Fibroblast of skin of back (primary cell): ENCODE data around the gene TPSD1.
"Not testable (repeated sequence)": the region's sequence is repeated elsewhere in the genome, so short reads cannot be mapped to it uniquely, and the experiment has no call there.

Experiments used
- DNase-seq: peaks from one replicate; pipeline ENCODE4 v3.0.0-alpha.2; 2013

Gene TPSD1

GRCh38 chr16:1241081-1241480 lies 14.8 kb upstream of the TPSD1 start:
- DNase-seq = not testable (repeated sequence)

DNA sequence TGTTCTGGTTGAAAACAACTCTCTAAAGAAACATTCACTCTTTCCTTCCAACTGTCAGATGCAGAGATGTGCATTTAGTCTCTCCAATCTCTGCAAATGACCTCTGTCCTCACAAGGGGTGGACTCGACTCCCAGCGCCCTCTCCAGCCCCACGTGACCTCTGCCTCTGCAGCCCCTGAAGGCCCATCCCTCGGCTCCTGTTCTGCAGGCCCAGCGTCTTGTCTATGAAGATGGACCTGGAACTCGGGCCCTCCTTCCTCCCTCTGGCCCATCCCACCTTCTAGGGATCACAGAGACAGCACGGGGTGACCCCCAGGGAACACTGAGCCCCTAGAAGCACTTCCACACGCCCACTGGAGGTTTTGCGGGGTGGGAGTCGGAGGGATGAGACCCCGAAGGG lies 12.5 kb upstream of the TPSD1 start:
- not testable (repeated sequence) for DNase-seq

- DNase-seq = not testable (repeated sequence)
Observed at GRCh38 chr16:1243907-1244850, 11.7 kb upstream of the TPSD1 start.

DNA sequence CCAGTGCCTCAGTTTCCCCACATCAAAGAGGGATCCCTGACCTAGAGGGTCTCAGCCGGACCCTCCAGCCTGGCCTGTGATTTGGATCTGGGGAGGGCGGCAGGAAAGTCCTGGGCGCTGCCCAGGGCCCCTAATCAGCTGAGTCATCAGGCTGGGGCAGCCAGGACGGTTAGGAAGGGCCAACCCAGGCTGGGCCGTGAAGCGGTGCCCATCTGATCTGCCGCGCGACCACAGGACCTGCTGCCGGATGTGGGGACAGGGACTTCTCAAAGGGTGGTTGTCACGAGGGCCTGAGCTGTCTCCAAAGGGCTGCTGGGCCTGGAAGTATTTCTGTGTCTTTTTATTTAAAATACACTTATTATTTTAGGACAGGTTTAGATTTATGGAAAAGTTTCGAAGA lies 11.0 kb upstream of the TPSD1 start:
- no peak for DNase-seq

- DNase-seq = no peak
Observed at GRCh38 chr16:1245452-1246020, 10.3 kb upstream of the TPSD1 start.

- DNase-seq = not testable (repeated sequence)
Observed at GRCh38 chr16:1247903-1248537, 7.8 kb upstream of the TPSD1 start.

DNA sequence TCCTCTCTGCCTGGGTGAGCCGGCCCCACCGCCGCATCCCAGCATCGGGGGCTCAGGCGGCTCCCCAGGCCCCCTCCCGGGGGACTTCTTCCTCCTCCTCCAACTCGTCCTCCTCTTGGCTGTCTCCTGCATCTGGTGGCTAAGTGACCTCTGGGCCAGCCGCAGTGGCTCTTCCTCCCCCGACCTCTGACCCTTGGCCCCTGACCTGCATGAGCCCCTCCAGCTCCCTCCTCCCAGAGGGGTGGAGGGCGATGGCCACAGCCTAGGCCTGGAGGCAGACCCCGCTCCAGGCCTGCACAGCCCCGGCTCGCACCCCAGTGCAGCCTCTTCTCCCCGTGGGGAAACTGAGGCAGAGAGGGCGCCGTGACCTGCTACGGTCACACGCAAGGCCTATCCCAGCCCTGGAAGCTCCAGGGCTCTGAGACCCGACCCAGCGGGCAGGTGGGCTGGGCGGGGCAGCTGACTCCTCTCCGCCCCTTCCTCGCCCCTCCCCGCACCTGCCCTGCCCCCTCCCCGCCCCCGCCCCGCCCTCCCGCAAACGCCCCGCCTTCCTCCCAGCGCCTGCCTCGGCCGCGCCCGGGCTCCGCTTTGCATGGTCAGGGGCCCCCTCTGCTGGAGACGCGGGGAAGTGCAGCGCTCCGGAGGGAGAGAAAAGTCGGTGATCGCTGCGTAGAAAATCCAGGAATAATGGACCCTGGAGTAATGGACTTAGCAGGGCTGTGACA lies 6.7 kb upstream of the TPSD1 start:
- not testable (repeated sequence) for DNase-seq

DNA sequence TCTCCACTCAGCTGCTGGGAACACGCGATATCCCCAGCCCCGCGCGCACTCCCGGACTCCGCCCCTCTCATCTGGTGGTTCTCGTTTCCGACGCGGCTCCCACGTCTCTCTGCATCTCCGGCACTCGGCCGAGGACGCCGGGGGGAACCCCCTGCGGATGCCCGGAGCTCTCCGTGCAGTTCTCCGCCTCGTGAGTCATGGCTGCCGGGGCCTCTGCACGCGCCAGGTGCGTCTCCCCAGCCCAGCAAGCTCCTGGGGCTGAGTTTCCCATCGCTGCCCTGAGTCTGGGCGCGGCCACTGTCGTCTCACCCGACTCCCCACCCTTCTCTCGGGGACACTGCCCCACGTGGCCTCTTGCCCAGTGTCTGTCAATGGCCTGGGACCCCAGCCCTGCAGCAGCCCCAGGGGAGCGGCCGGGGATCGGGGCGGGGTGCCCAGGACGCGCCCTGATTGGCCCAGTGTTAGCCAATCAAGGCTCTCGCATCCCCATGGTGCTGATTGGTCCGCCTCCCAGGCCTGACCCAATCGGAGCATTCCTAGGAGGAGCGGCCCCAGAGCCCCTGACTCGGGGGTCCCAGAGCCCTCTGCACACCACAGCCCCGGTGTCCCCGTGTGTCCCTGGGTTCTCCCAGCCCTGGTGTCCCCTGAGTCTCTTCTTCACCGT lies 2.0 kb upstream of the TPSD1 start:
- not testable (repeated sequence) for DNase-seq

DNA sequence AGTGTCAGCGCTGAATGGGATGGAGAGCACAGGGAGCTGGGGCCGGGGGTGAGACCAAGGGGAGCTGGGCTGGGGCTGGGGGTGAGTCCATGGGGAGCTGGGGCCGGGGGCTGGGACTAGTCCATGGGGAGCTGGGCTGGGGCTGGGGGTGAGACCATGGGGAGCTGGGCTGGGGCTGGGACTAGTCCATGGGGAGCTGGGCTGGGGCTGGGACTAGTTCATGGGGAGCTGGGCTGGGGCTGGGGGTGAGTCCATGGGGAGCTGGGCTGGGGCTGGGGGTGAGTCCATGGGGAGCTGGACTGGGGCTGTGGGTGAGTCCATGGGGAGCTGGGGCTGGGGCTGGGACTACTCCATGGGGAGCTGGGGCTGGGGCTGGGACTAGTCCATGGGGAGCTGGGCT lies 1.0 kb upstream of the TPSD1 start:
- DNase-seq = not testable (repeated sequence)

DNA sequence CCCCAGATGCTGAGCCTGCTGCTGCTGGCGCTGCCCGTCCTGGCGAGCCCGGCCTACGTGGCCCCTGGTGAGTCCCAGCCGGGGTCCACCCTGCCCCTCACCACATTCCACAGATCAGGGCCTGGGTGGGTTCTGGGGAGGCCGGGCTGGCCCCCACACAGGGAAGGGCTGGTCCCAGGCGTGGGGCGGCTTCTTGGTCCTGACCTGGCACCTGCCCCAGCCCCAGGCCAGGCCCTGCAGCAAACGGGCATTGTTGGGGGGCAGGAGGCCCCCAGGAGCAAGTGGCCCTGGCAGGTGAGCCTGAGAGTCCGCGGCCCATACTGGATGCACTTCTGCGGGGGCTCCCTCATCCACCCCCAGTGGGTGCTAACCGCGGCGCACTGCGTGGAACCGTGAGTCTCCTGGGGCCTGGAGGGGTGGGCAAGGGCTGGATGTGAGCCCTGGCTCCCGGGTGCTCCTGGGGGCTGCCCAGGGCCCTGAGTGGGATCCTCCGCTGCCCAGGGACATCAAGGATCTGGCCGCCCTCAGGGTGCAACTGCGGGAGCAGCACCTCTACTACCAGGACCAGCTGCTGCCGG lies 516 bp downstream of the TPSD1 start:
- DNase-seq = not testable (repeated sequence)

DNA sequence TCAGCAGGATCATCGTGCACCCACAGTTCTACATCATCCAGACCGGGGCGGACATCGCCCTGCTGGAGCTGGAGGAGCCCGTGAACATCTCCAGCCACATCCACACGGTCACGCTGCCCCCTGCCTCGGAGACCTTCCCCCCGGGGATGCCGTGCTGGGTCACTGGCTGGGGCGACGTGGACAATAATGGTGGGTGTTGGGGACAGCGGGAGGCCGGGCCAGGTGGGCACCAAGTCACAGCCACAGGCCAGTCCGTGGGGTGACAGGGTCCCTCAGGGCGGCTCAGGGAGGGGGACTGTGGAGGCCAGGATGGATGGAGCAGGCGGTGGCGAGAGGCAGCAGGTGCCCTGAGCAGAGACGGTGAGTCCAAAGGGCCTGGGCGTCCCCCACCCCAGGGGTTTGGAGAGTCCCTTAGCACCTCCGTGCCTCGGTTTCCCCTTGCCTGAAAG lies 1.0 kb downstream of the TPSD1 start:
- DNase-seq = no peak

DNA sequence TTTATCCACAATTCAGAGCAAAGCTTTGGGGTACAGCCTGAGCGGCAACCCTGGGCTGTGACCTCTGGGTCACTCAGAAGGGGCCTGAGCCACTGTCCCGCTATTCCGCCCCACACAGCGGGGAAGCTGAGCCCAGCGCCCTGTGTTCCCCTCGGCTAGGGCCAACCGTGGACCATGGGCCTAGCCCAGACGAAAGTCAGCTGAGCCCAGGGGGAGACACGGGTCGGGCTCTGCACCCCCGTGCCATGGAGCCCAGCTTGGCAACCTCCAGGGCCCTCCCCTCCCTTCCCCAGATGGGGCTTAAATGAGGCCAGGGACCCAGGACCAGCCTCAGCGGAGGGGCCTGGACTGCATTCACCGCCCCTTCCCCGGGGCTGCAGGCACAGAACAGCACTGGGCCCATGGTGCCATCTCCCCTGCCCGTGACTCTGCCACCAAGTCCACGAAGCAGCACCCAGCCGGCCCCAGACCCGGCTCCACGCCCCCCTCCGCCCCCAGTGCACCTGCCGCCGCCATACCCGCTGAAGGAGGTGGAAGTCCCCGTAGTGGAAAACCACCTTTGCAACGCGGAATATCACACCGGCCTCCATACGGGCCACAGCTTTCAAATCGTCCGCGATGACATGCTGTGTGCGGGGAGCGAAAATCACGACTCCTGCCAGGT lies 1.8 kb downstream of the TPSD1 start:
- DNase-seq = no peak

DNA sequence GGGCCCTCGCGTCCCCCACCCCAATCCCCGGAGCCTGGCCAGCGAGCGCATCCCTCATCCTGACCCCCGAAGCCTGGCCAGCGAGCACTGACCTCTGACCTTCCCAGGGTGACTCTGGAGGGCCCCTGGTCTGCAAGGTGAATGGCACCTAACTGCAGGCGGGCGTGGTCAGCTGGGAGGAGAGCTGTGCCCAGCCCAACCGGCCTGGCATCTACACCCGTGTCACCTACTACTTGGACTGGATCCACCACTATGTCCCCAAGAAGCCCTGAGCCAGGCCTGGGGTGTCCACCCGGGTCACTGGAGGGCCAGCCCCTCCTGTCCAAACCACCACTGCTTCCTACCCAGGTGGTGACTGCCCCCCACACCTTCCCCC lies 2.3 kb downstream of the TPSD1 start:
- no peak for DNase-seq

GRCh38 chr16:1258906-1259759 lies 3.3 kb downstream of the TPSD1 start:
- no peak for DNase-seq

- DNase-seq = no peak
Observed at GRCh38 chr16:1259760-1260068, 3.8 kb downstream of the TPSD1 start.

DNA sequence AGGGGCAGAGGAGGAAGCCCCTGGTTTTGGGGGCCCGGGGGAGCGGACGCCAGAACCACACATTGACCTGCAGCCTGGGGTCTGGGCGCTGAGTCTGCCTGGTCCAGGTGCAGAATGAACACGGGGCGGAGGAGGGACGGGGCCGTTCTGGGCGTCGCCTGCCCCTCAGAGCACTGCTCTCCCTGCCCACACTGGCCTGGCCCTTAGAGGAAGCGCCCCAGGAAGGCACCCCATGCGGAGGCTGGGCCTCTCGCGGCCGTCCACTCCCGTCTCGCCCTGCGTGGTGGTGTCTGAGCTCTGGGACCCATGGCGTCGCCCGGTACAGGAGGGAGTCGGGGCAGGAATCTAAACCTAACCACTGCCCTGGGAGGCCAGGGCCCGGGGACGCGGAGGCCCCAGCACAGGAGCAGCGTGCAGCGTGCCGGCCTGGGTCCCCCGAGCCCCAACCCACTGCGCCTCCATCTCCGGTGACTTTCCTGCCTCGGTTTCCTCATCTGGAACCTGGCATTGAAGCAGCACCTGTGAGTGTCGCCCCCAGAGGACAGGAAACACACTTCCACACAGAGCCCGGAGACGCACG lies 4.3 kb downstream of the TPSD1 start:
- DNase-seq = no peak

DNA sequence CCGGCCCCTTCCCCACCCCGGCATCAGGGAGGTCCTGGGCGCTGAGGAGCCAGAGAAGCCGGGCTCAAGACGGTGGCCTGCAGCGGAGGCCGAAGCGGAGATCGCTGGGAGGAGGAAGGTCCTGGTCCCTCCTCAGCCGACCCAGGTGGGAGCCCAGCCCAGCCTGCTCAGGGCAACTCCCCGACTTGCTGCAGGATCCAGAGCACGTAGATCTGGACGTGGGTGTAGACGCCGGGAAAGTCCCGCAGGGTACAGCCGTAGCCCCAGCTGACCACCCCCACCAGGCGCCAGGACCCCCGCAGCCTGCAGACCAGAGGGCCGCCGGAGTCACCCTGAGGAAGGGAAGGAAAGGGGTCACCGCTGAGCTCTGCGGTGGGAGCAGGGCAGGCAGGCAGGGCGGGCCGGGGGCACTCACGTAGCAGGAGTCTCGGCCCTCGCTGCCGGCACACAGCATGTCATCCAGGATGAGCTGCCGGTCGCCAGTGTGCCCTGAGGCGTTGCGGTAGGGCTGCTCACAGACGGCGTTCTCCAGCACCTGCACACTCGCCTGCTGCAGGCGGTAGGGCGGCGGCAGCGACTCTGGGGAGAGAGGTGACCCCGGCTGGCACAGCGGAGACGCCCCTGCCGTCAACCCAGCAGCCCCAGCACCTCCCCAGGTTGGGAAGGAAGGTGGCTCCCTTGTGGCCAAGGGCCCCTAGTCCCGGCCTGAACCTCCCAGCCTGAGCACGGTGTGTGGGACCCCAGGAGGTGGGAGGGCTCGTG lies 5.4 kb downstream of the TPSD1 start:
- DNase-seq = no peak

GRCh38 chr16:1262210-1262845 lies 6.5 kb downstream of the TPSD1 start:
- DNase-seq = no peak

GRCh38 chr16:1262846-1263221 lies 7.0 kb downstream of the TPSD1 start:
- no peak for DNase-seq
